Measurements from ENCODE around the gene TMUB1.

The TMUB1 gene

GRCh38 chr7:151123158-151123821, 40.0 kb upstream of the TMUB1 start:
- H4K91ac ChIP-seq (ENCODE audit: low read depth, low read length, poor library complexity) = no peak overlapping the region
- H3K27ac ChIP-seq (replicated peaks; ENCODE audit: low read length) = peak overlapping the region; percentile 51
- H2AFZ ChIP-seq (ENCODE audit: low read length) = no peak overlapping the region
- peaks cover 0 to 1% of the 10 kb centered on the region in 2 donors for H3K9me3 ChIP-seq (replicated peaks in 1 of 2; ENCODE audit: control insufficient read depth in 2 of 2, insufficient read depth in 1 of 2, low read depth in 1 of 2, low read length in 2 of 2)
- H3K4me3 ChIP-seq (ENCODE audit: low read length in 2 of 2) = no peak overlapping the region
- H2BK15ac ChIP-seq (ENCODE audit: low read length) = no peak overlapping the region
- no peak overlapping the region for H2BK120ac ChIP-seq (ENCODE audit: low read depth, low read length)
- H3K4me1 ChIP-seq (ENCODE audit: control insufficient read depth in 2 of 2, insufficient read depth in 1 of 2, low read depth in 1 of 2, low read length in 2 of 2) = peaks cover 0 to 18% of the 10 kb centered on the region in 2 donors
- WGBS, 2 donors (ENCODE audit: extremely low coverage in 2 of 2, insufficient read length in 2 of 2, insufficient replicate concordance in 1 of 2) = no CpG with 5 or more reads among the region's 50 CpGs
- no peak overlapping the region for H3K4me2 ChIP-seq (ENCODE audit: insufficient read depth, low read length, poor library complexity, severe bottlenecking)
- no peak overlapping the region for H3K14ac ChIP-seq (ENCODE audit: low read length)
- H3K79me1 ChIP-seq (ENCODE audit: low read depth, low read length) = peaks cover 30% of the 10 kb centered on the region
- no peak overlapping the region for H3K9ac ChIP-seq (ENCODE audit: low read depth, low read length, poor library complexity)
- H2BK5ac ChIP-seq (ENCODE audit: low read length) = no peak overlapping the region
- peak overlapping the region; percentile 88 for H2AK5ac ChIP-seq (ENCODE audit: low read depth, low read length)
- H3K23ac ChIP-seq (ENCODE audit: low read depth, low read length, poor library complexity) = peak overlapping the region; percentile 1
- H4K8ac ChIP-seq (ENCODE audit: low read depth, low read length) = no peak overlapping the region
- peaks cover 36 to 63% of the 10 kb centered on the region in 2 donors for H3K36me3 ChIP-seq (replicated peaks in 1 of 2; ENCODE audit: control insufficient read depth in 2 of 2, insufficient read depth in 2 of 2, low read length in 2 of 2)
- H3K27me3 ChIP-seq (ENCODE audit: control insufficient read depth in 3 of 3, insufficient read depth in 3 of 3, low read depth in 1 of 3, low read length in 3 of 3) = peaks cover 0 to 1% (median 0%) of the 10 kb centered on the region in 3 experiments
- H3K18ac ChIP-seq (ENCODE audit: low read length) = peak overlapping the region; percentile 38
- DNase-seq (ENCODE audit: low spot score) = no peak
- peak overlapping the region; percentile 41 for H2BK12ac ChIP-seq (ENCODE audit: low read length)
- no peak overlapping the region for H3K4ac ChIP-seq (ENCODE audit: low read length)

GRCh38 chr7:151122796-151123157, 39.5 kb upstream of the TMUB1 start:
- Histone ChIP-seq H2AFZ (ENCODE audit: low read length) (no peak overlapping the region), H3K4me3 (ENCODE audit: low read length in 2 of 2) (no peak overlapping the region), H3K36me3 (replicated peaks in 1 of 2; ENCODE audit: control insufficient read depth in 2 of 2, insufficient read depth in 2 of 2, low read length in 2 of 2) (peaks cover 38 to 63% of the 10 kb centered on the region in 2 donors), H3K79me1 (ENCODE audit: low read depth, low read length) (peaks cover 30% of the 10 kb centered on the region), H3K9ac (ENCODE audit: low read depth, low read length, poor library complexity) (no peak overlapping the region), H4K8ac (ENCODE audit: low read depth, low read length) (no peak overlapping the region), H2AK5ac (ENCODE audit: low read depth, low read length) (peak overlapping the region; percentile 88), H3K4ac (ENCODE audit: low read length) (no peak overlapping the region), H3K4me2 (ENCODE audit: insufficient read depth, low read length, poor library complexity, severe bottlenecking) (no peak overlapping the region), H3K18ac (ENCODE audit: low read length) (no peak overlapping the region), H3K14ac (ENCODE audit: low read length) (no peak overlapping the region), H4K91ac (ENCODE audit: low read depth, low read length, poor library complexity) (no peak overlapping the region), H3K27ac (replicated peaks; ENCODE audit: low read length) (no peak overlapping the region), H3K9me3 (replicated peaks in 1 of 2; ENCODE audit: control insufficient read depth in 2 of 2, insufficient read depth in 1 of 2, low read depth in 1 of 2, low read length in 2 of 2) (peaks cover 0 to 1% of the 10 kb centered on the region in 2 donors), H3K27me3 (ENCODE audit: control insufficient read depth in 3 of 3, insufficient read depth in 3 of 3, low read depth in 1 of 3, low read length in 3 of 3) (peaks cover 0 to 1% (median 0%) of the 10 kb centered on the region in 3 experiments), H2BK120ac (ENCODE audit: low read depth, low read length) (no peak overlapping the region), H2BK12ac (ENCODE audit: low read length) (no peak overlapping the region), H2BK15ac (ENCODE audit: low read length) (no peak overlapping the region), H3K4me1 (ENCODE audit: control insufficient read depth in 2 of 2, insufficient read depth in 1 of 2, low read depth in 1 of 2, low read length in 2 of 2) (peaks cover 0 to 18% of the 10 kb centered on the region in 2 donors), H2BK5ac (ENCODE audit: low read length) (no peak overlapping the region), H3K23ac (ENCODE audit: low read depth, low read length, poor library complexity) (peak overlapping the region; percentile 1)
- no CpG with 5 or more reads among the region's 29 CpGs for WGBS, 2 donors (ENCODE audit: extremely low coverage in 2 of 2, insufficient read length in 2 of 2, insufficient replicate concordance in 1 of 2)
- DNase-seq (ENCODE audit: low spot score) = no peak

GRCh38 chr7:151122276-151122675, 39.0 kb upstream of the TMUB1 start:
- Histone ChIP-seq H2BK12ac (ENCODE audit: low read length) (no peak overlapping the region), H2BK5ac (ENCODE audit: low read length) (no peak overlapping the region), H3K36me3 (replicated peaks in 1 of 2; ENCODE audit: control insufficient read depth in 2 of 2, insufficient read depth in 2 of 2, low read length in 2 of 2) (peaks cover 39 to 63% of the 10 kb centered on the region in 2 donors), H4K91ac (ENCODE audit: low read depth, low read length, poor library complexity) (no peak overlapping the region), H3K27me3 (ENCODE audit: control insufficient read depth in 3 of 3, insufficient read depth in 3 of 3, low read depth in 1 of 3, low read length in 3 of 3) (peaks cover 0 to 1% (median 0%) of the 10 kb centered on the region in 3 experiments), H4K8ac (ENCODE audit: low read depth, low read length) (no peak overlapping the region), H3K4me3 (ENCODE audit: low read length in 2 of 2) (no peak overlapping the region), H3K4me1 (ENCODE audit: control insufficient read depth in 2 of 2, insufficient read depth in 1 of 2, low read depth in 1 of 2, low read length in 2 of 2) (peaks cover 0 to 18% of the 10 kb centered on the region in 2 donors), H2BK120ac (ENCODE audit: low read depth, low read length) (no peak overlapping the region), H2AFZ (ENCODE audit: low read length) (no peak overlapping the region), H3K23ac (ENCODE audit: low read depth, low read length, poor library complexity) (peak overlapping the region; percentile 55), H3K27ac (replicated peaks; ENCODE audit: low read length) (no peak overlapping the region), H3K4me2 (ENCODE audit: insufficient read depth, low read length, poor library complexity, severe bottlenecking) (no peak overlapping the region), H3K14ac (ENCODE audit: low read length) (no peak overlapping the region), H2BK15ac (ENCODE audit: low read length) (no peak overlapping the region), H3K18ac (ENCODE audit: low read length) (no peak overlapping the region), H2AK5ac (ENCODE audit: low read depth, low read length) (no peak overlapping the region), H3K4ac (ENCODE audit: low read length) (no peak overlapping the region), H3K79me1 (ENCODE audit: low read depth, low read length) (peaks cover 31% of the 10 kb centered on the region), H3K9me3 (replicated peaks in 1 of 2; ENCODE audit: control insufficient read depth in 2 of 2, insufficient read depth in 1 of 2, low read depth in 1 of 2, low read length in 2 of 2) (peaks cover 0 to 1% of the 10 kb centered on the region in 2 donors), H3K9ac (ENCODE audit: low read depth, low read length, poor library complexity) (no peak overlapping the region)
- no CpG with 5 or more reads among the region's 24 CpGs for WGBS, 2 donors (ENCODE audit: extremely low coverage in 2 of 2, insufficient read length in 2 of 2, insufficient replicate concordance in 1 of 2)
- no peak for DNase-seq (ENCODE audit: low spot score)

- Histone ChIP-seq H2AK5ac (ENCODE audit: low read depth, low read length) (no peak overlapping the region), H3K4ac (ENCODE audit: low read length) (no peak overlapping the region), H4K8ac (ENCODE audit: low read depth, low read length) (no peak overlapping the region), H3K36me3 (replicated peaks in 1 of 2; ENCODE audit: control insufficient read depth in 2 of 2, insufficient read depth in 2 of 2, low read length in 2 of 2) (peaks cover 38 to 61% of the 10 kb centered on the region in 2 donors), H3K4me1 (ENCODE audit: control insufficient read depth in 2 of 2, insufficient read depth in 1 of 2, low read depth in 1 of 2, low read length in 2 of 2) (peaks cover 0 to 12% of the 10 kb centered on the region in 2 donors), H2BK5ac (ENCODE audit: low read length) (peak overlapping the region; percentile 66), H3K27me3 (ENCODE audit: control insufficient read depth in 3 of 3, insufficient read depth in 3 of 3, low read depth in 1 of 3, low read length in 3 of 3) (no peaks in the 10 kb centered on the region), H3K9ac (ENCODE audit: low read depth, low read length, poor library complexity) (no peak overlapping the region), H3K4me2 (ENCODE audit: insufficient read depth, low read length, poor library complexity, severe bottlenecking) (no peak overlapping the region), H2AFZ (ENCODE audit: low read length) (no peak overlapping the region), H4K91ac (ENCODE audit: low read depth, low read length, poor library complexity) (peak overlapping the region; percentile 64), H3K18ac (ENCODE audit: low read length) (no peak overlapping the region), H3K14ac (ENCODE audit: low read length) (peak overlapping the region; percentile 21), H3K79me1 (ENCODE audit: low read depth, low read length) (peaks cover 32% of the 10 kb centered on the region), H2BK120ac (ENCODE audit: low read depth, low read length) (no peak overlapping the region), H3K27ac (replicated peaks; ENCODE audit: low read length) (no peak overlapping the region), H2BK12ac (ENCODE audit: low read length) (no peak overlapping the region), H2BK15ac (ENCODE audit: low read length) (no peak overlapping the region), H3K4me3 (ENCODE audit: low read length in 2 of 2) (no peak overlapping the region), H3K9me3 (replicated peaks in 1 of 2; ENCODE audit: control insufficient read depth in 2 of 2, insufficient read depth in 1 of 2, low read depth in 1 of 2, low read length in 2 of 2) (peaks cover 0 to 1% of the 10 kb centered on the region in 2 donors), H3K23ac (ENCODE audit: low read depth, low read length, poor library complexity) (peak overlapping the region; percentile 55)
- no peak for DNase-seq (ENCODE audit: low spot score)
- WGBS, 2 donors (ENCODE audit: extremely low coverage in 2 of 2, insufficient read length in 2 of 2, insufficient replicate concordance in 1 of 2) = no CpG with 5 or more reads among the region's 30 CpGs
Measured at GRCh38 chr7:151121380-151122170, 38.3 kb upstream of the TMUB1 start.

All from neuronal stem cell (in vitro differentiated cells).